OCI-LY1 (cell line): ENCODE measurements around the gene DDX42.

Experiments used
- H2AFZ ChIP-seq: fragments of 200-600 bp; sonication (generic), shearing (Covaris generic); 2 replicates; pipeline ENCODE4 v1.6.0; 2014; ENCODE audit warnings: antibody characterized with exemption, mild to moderate bottlenecking, low read length
- H3F3A ChIP-seq: fragments of 200-600 bp; sonication (generic), shearing (Covaris generic); 2 replicates; pipeline ENCODE4 v1.6.0; 2014; ENCODE audit warnings: mild to moderate bottlenecking, antibody characterized with exemption, low read length, moderate library complexity; ENCODE audit not compliant: insufficient read depth
- H3K27ac ChIP-seq: fragments of 200-600 bp; sonication (generic); 2 replicates; pipeline ENCODE4 v1.5.1; 2014; ENCODE audit warnings: low read length, mixed run types, mild to moderate bottlenecking, low read depth; ENCODE audit not compliant: poor library complexity, severe bottlenecking
- H3K27me3 ChIP-seq: fragments of 200-600 bp; sonication (generic); 2 replicates; pipeline ENCODE4 v1.6.0; 2014; ENCODE audit warnings: antibody characterized with exemption, mild to moderate bottlenecking, low read length, moderate library complexity; ENCODE audit not compliant: insufficient read depth
- H3K36me3 ChIP-seq: fragments of 200-600 bp; sonication (generic); 2 replicates; pipeline ENCODE4 v1.6.1; 2014; ENCODE audit warnings: mild to moderate bottlenecking, antibody characterized with exemption, low read length, moderate library complexity, mixed read lengths; ENCODE audit not compliant: insufficient read depth
- H3K4me1 ChIP-seq: fragments of 200-600 bp; sonication (generic); 2 replicates; pipeline ENCODE4 v1.5.1; 2014; ENCODE audit warnings: mild to moderate bottlenecking, low read length, moderate library complexity; ENCODE audit not compliant: insufficient read depth, severe bottlenecking
- H3K4me2 ChIP-seq: fragments of 200-600 bp; sonication (generic), shearing (Covaris generic); 2 replicates; pipeline ENCODE4 v1.6.1; 2014; ENCODE audit warnings: low read length
- H3K4me3 ChIP-seq: fragments of 200-600 bp; sonication (generic); 2 replicates; pipeline ENCODE4 v1.5.1; 2014; ENCODE audit warnings: low read length, low read depth, mild to moderate bottlenecking, mixed read lengths; ENCODE audit not compliant: poor library complexity, severe bottlenecking
- H3K79me2 ChIP-seq: fragments of 200-600 bp; shearing (Covaris generic); 2 replicates; pipeline ENCODE4 v1.6.1; 2016; ENCODE audit warnings: mixed run types, low read length, mixed read lengths; ENCODE audit not compliant: insufficient read depth
- H3K9ac ChIP-seq: fragments of 200-600 bp; sonication (generic), shearing (Covaris generic); 2 replicates; pipeline ENCODE4 v1.6.1; 2014; ENCODE audit warnings: mild to moderate bottlenecking, low read length, mixed read lengths
- H3K9me2 ChIP-seq: fragments of 200-600 bp; sonication (generic), shearing (Covaris generic); 2 replicates; pipeline ENCODE4 v1.6.1; 2014; ENCODE audit warnings: low read depth, mild to moderate bottlenecking, low read length, mixed read lengths
- H3K9me3 ChIP-seq: fragments of 200-600 bp; shearing (Covaris generic); 2 replicates; pipeline ENCODE4 v1.6.1; 2014; ENCODE audit warnings: low read length, mixed read lengths
- H4K20me1 ChIP-seq: fragments of 200-600 bp; sonication (generic), shearing (Covaris generic); 2 replicates; pipeline ENCODE4 v1.6.0; 2016; ENCODE audit warnings: mild to moderate bottlenecking, low read length; ENCODE audit not compliant: insufficient read depth
- EZH2 ChIP-seq: fragments of 200-600 bp; sonication (generic), shearing (Covaris generic); IDR thresholded peaks from 2 replicates; pipeline ENCODE4 v1.8.0; 2017; ENCODE audit warnings: borderline replicate concordance, mixed run types, mild to moderate bottlenecking, antibody characterized with exemption, low read length, moderate library complexity, mixed read lengths
- TF ChIP-seq, protein P1 (sequence below): fragments of 200-600 bp; sonication (generic), shearing (Covaris generic); IDR thresholded peaks from 2 replicates; pipeline ENCODE4 v1.5.1; 2017; ENCODE audit warnings: mild to moderate bottlenecking, antibody characterized with exemption, low read length, moderate library complexity, mixed read lengths

Gene DDX42

DNA sequence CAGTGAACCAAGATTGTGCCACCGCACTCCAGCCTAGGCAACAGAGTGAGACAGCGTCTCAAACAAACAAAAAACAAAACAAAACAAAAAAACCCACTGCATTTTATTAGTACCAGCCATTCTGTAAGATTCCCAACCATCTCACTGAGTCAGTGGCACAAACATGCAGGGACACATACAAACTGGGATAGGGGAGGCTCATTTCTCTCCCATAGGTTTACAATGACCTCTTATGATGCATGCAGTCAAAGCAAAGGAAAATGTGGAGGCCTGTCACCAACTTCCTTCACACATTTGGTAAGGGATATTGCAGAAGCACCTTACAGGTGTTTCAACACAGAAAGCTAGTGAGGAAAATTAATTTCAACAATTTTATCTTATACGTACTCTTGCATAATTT lies 19.9 kb upstream of the DDX42 start:
- peaks cover 97% of the 10 kb centered on the region for H3K36me3 ChIP-seq
- H3K4me2 ChIP-seq: no peak overlapping the region

DNA sequence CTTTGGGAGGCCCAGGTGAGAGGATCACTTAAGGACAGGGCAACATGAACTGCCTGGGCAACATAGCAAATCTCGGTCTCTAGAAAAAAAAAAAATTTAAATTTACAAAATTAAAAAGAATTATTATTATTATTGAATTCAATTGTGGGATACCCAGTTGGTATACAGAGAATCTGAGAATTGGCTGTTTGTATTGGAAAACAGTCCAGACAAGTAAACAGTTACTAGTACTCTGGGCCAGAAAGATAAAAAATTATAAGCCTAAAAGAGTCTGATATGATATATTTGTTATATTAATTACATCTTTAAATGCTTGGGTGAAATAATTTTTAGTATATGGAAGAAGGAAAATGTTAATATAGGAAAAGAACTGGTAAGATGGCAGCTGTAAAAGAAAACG lies 15.5 kb upstream of the DDX42 start:
- Histone ChIP-seq H3K27me3 (no peaks in the 10 kb centered on the region), H3K4me2 (no peak overlapping the region), H3K9me2 (no peaks in the 10 kb centered on the region), H3K79me2 (no peaks in the 10 kb centered on the region), H3K36me3 (peaks cover 93% of the 10 kb centered on the region), H2AFZ (no peak overlapping the region), H4K20me1 (no peaks in the 10 kb centered on the region), H3K4me3 (no peak overlapping the region), H3K9me3 (no peaks in the 10 kb centered on the region), H3K9ac (no peak overlapping the region), H3K27ac (no peak overlapping the region), H3F3A (no peaks in the 10 kb centered on the region), H3K4me1 (no peaks in the 10 kb centered on the region)
- TF ChIP-seq EZH2: no peak
- TF ChIP-seq, protein P1, sequence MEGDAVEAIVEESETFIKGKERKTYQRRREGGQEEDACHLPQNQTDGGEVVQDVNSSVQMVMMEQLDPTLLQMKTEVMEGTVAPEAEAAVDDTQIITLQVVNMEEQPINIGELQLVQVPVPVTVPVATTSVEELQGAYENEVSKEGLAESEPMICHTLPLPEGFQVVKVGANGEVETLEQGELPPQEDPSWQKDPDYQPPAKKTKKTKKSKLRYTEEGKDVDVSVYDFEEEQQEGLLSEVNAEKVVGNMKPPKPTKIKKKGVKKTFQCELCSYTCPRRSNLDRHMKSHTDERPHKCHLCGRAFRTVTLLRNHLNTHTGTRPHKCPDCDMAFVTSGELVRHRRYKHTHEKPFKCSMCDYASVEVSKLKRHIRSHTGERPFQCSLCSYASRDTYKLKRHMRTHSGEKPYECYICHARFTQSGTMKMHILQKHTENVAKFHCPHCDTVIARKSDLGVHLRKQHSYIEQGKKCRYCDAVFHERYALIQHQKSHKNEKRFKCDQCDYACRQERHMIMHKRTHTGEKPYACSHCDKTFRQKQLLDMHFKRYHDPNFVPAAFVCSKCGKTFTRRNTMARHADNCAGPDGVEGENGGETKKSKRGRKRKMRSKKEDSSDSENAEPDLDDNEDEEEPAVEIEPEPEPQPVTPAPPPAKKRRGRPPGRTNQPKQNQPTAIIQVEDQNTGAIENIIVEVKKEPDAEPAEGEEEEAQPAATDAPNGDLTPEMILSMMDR: no peak

More for the DNA sequence above, 19.9 kb upstream of the DDX42 start:
- H2AFZ ChIP-seq: no peak overlapping the region
- no peaks in the 10 kb centered on the region for H3K9me3 ChIP-seq
- H3K4me3 ChIP-seq: no peak overlapping the region
- no peak for TF ChIP-seq EZH2
- TF ChIP-seq, protein P1: no peak
- H3K27ac ChIP-seq: no peak overlapping the region
- H3K27me3 ChIP-seq: no peaks in the 10 kb centered on the region
- no peaks in the 10 kb centered on the region for H4K20me1 ChIP-seq
- H3K9ac ChIP-seq: no peak overlapping the region
- no peaks in the 10 kb centered on the region for H3K79me2 ChIP-seq
- H3K4me1 ChIP-seq: no peaks in the 10 kb centered on the region
- no peaks in the 10 kb centered on the region for H3K9me2 ChIP-seq
- H3F3A ChIP-seq: no peaks in the 10 kb centered on the region

DNA sequence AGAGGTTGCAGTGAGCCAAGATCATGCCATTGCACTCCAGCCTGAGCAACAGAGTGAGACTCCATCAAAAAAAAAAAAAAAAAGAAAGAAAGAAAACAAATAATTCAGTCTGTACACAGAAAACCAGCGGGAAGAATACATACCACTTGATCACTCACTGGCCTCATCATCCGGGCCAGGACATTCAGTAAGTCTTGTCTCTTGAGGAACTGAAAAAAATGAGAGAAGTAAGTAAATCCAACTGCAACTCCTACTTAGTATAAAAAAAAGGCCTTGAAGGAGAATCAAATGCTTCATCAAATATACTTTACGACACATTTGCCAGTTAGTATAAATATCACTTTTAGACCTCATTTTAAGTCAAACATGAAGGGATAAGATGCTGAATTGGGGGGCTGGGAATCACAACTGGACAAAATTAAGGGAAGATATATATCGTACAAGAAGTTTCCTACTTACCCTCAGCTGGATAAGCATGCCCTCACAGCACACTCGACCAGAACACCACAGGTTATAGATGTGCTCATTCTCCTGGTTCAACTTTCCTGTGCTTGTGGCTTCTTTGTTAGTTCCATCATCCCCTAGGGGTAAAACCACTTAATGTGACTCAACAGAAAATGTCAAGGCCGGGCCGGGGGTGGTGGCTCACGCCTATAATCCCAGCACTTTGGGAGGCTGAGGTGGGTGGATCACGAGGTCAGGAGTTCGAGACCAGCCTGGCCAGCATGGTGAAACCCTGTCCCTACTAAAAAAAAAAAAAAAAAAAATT lies 13.0 kb upstream of the DDX42 start:
- Histone ChIP-seq H3K27me3 (no peaks in the 10 kb centered on the region), H3K9me3 (no peaks in the 10 kb centered on the region), H4K20me1 (no peaks in the 10 kb centered on the region), H3F3A (no peaks in the 10 kb centered on the region), H3K4me2 (no peak overlapping the region), H3K79me2 (0 out of 2 replicates have a peak, but pooled peaks cover 5% of the 10 kb centered on the region), H3K4me3 (no peak overlapping the region), H3K9ac (no peak overlapping the region), H2AFZ (no peak overlapping the region), H3K9me2 (no peaks in the 10 kb centered on the region), H3K4me1 (no peaks in the 10 kb centered on the region), H3K36me3 (peaks cover 91% of the 10 kb centered on the region), H3K27ac (no peak overlapping the region)
- no peak for TF ChIP-seq EZH2
- TF ChIP-seq, protein P1: no peak
